K562 (cell line): Measurements from ENCODE around the gene GAB2. TPM values are rescaled to one million over a fixed set of nuclear protein-coding genes. Genes with fewer than 3 reads are reported as not detected.

Experiments used
- ATF2 ChIP-seq: sonication (generic); formaldehyde crosslinking; IDR thresholded peaks from 2 replicates; pipeline ENCODE4 v1.8.1; 2022; ENCODE audit warnings: missing genetic modification reagents
- BACH1 ChIP-seq: fragments of 200-800 bp; sonication (Bioruptor generic); IDR thresholded peaks from 2 replicates; pipeline ENCODE4 v1.6.1; 2016; ENCODE audit warnings: missing genetic modification characterization, missing compliant biosample characterization
- DIDO1 ChIP-seq: fragments of 450-650 bp; IDR thresholded peaks from 2 replicates; pipeline ENCODE4 v1.6.1; 2016; ENCODE audit warnings: low read depth, missing biosample characterization, missing genetic modification characterization
- DMBX1 ChIP-seq: fragments of 250-450 bp; sonication (Bioruptor Pico); IDR thresholded peaks from 2 replicates; pipeline ENCODE4 v1.8.0; 2022; ENCODE audit warnings: inconsistent platforms, mild to moderate bottlenecking, moderate library complexity, borderline replicate concordance
- E2F8 ChIP-seq: fragments of 450-650 bp; IDR thresholded peaks from 2 replicates; pipeline ENCODE4 v1.7.1; 2018; ENCODE audit warnings: mild to moderate bottlenecking, low read depth; ENCODE audit not compliant: partially characterized antibody
- EP300 ChIP-seq: IDR thresholded peaks from 2 replicates; pipeline ENCODE4 v1.6.1; 2012; ENCODE audit warnings: low read length, improper control_type of control experiment
- ERF ChIP-seq: fragments of 450-650 bp; formaldehyde crosslinking; IDR thresholded peaks from 2 replicates; pipeline ENCODE4 v1.4.0; 2020; ENCODE audit warnings: mild to moderate bottlenecking, mixed read lengths
- HDAC6 ChIP-seq: IDR thresholded peaks from 2 replicates; pipeline ENCODE4 v1.6.1; 2012; ENCODE audit warnings: low read depth, mild to moderate bottlenecking, control low read depth, inconsistent platforms, low read length, moderate library complexity
- PATZ1 ChIP-seq: fragments of 250-450 bp; sonication (Bioruptor Pico); IDR thresholded peaks from 2 replicates; pipeline ENCODE4 v1.5.0; 2020; ENCODE audit warnings: mild to moderate bottlenecking, borderline replicate concordance
- PYGO2 ChIP-seq: fragments of 450-650 bp; IDR thresholded peaks from 2 replicates; pipeline ENCODE4 v1.6.1; 2016; ENCODE audit warnings: mild to moderate bottlenecking, missing genetic modification characterization, moderate library complexity, missing compliant biosample characterization
- RNF219 ChIP-seq: fragments of 250-450 bp; sonication (Bioruptor Pico); IDR thresholded peaks from 2 replicates; pipeline ENCODE4 v1.5.0; 2022; ENCODE audit warnings: mild to moderate bottlenecking
- SMARCE1 ChIP-seq: fragments of 450-650 bp; IDR thresholded peaks from 2 replicates; pipeline ENCODE4 v1.7.1; 2016; ENCODE audit warnings: mild to moderate bottlenecking
- SNRNP70 ChIP-seq: fragments of 200-400 bp; formaldehyde crosslinking; optimal IDR thresholded peaks from 2 replicates; pipeline ENCODE3; 2017; ENCODE audit warnings: low read depth, low read length
- ZBTB8A ChIP-seq: fragments of 450-650 bp; IDR thresholded peaks from 2 replicates; pipeline ENCODE4 v1.6.1; 2018; ENCODE audit warnings: mild to moderate bottlenecking, moderate library complexity; ENCODE audit not compliant: partially characterized antibody
- ZNF311 ChIP-seq: fragments of 250-450 bp; sonication (Bioruptor Pico); IDR thresholded peaks from 2 replicates; pipeline ENCODE4 v1.4.0; 2020; ENCODE audit warnings: mild to moderate bottlenecking, moderate library complexity
- ZNF431 ChIP-seq: sonication (generic); formaldehyde crosslinking; IDR thresholded peaks from 2 replicates; pipeline ENCODE4 v1.8.0; 2022; ENCODE audit warnings: mild to moderate bottlenecking, missing genetic modification reagents
- polyA plus RNA-seq, 8 experiments: library from polyadenylated mRNA; depleted of rRNA in 4 of 8; stranded (reverse) in 5 of 8; unstranded in 3 of 8; fragments of >200 nt; fragmentation: Nextera tagmentation in 2 of 8; fragmentation: Illumina TruSeq in 1 of 8; extraction: Ambion mirVana in 2 of 8; extraction: Trizol in 1 of 8; gene quantifications; 2 replicates each; pipeline versions ENCODE4 v1.2.1 to v1.2.3, GENCODE V29; 2011 to 2014; ENCODE audit warnings: inconsistent platforms in 1 of 8, missing spikeins in 1 of 8
- total RNA-seq, 7 experiments: library from RNA; depleted of rRNA in 6 of 7; stranded (reverse); fragments of >200 nt in 6 of 7; fragmentation: Illumina TruSeq in 2 of 7; extraction: Trizol in 2 of 7; gene quantifications; 2 replicates each; pipeline versions ENCODE4 v1.2.1 to v1.2.3, GENCODE V29; 2011 to 2021; ENCODE audit warnings: low replicate concordance in 1 of 7
- TF ChIP-seq, protein P1 (sequence below): sonication (generic); formaldehyde crosslinking; IDR thresholded peaks from 2 replicates; pipeline ENCODE4 v1.8.1; 2023; ENCODE audit warnings: mild to moderate bottlenecking, missing genetic modification reagents

Gene GAB2
- total and polyA plus RNA-seq, 9 of the 15 experiments (the other 6 are each of a cell fraction or from before 2014, with no cell fraction given): 2.3 to 35.2 (median 16.1) TPM

DNA sequence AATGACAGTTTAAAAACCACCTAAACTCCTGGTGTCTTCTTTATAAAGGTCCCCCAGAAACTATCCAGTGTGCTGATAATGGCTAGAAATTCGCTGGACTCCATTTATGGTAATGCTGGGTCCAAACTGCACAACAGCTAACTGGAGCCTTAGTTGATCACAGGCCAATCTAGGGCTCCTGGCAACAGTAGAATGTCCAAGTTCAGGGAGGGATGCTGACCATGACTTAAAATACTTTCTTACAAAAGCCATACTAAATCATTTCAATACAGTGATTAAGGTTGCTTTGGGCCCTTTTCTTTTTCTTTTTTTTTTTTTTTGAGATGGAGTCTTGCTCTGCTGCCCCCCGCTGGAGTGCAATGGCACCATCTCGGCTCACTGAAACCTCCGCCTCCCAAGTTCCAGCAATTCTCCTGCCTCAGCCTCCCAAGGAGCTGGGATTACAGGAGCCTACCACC, 14.5 kb upstream of the GAB2 start (continued):
- TF ChIP-seq PATZ1 (CRISPR knock-in tag) (no peak), ZBTB8A (no peak), BACH1 (tag) (no peak), PYGO2 (tag) (no peak), E2F8 (peak; percentile 37), ATF2 (CRISPR knock-in tag) (no peak), ZNF311 (CRISPR knock-in tag) (no peak), SMARCE1 (peak; percentile 72; the same call in 1 of the 2 replicates), ERF (CRISPR knock-in tag) (no peak), ZNF431 (CRISPR knock-in tag) (no peak), HDAC6 (no peak), DMBX1 (CRISPR knock-in tag) (0 out of 2 replicates have a peak, but pooled peaks have one; percentile 41), DIDO1 (tag) (no peak), SNRNP70 (no peak), RNF219 (CRISPR knock-in tag) (no peak), EP300 (no peak)
- TF ChIP-seq, protein P1, sequence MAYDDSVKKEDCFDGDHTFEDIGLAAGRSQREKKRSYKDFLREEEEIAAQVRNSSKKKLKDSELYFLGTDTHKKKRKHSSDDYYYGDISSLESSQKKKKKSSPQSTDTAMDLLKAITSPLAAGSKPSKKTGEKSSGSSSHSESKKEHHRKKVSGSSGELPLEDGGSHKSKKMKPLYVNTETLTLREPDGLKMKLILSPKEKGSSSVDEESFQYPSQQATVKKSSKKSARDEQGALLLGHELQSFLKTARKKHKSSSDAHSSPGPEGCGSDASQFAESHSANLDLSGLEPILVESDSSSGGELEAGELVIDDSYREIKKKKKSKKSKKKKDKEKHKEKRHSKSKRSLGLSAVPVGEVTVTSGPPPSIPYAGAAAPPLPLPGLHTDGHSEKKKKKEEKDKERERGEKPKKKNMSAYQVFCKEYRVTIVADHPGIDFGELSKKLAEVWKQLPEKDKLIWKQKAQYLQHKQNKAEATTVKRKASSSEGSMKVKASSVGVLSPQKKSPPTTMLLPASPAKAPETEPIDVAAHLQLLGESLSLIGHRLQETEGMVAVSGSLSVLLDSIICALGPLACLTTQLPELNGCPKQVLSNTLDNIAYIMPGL (CRISPR knock-in tag): no peak
